Endothelial cell of umbilical vein (primary cell): ENCODE data around the gene SPRR2A. TPM values are rescaled to one million over a fixed set of nuclear protein-coding genes. Genes with fewer than 3 reads are reported as not detected.

ENCODE experiments used
- BruUV-seq: library from RNA; stranded (reverse); fragments of 400-500 nt; replicated peaks from 2 replicates; lab custom pipeline; 2021; lab: Mats Ljungman, UMichigan
- CTCF ChIA-PET: fragments of 300-600, 350-600 bp; sonication (Branson Sonifier 250); formaldehyde crosslinking; loops from one replicate; lab custom pipeline; 2021; ENCODE audit warnings: antibody characterized with exemption, inconsistent platforms; lab: Charles Lee
- POLR2A ChIA-PET: fragments of 300-600, 350-600 bp; sonication (Branson Sonifier 250); formaldehyde crosslinking; loops from one replicate; lab custom pipeline; 2021; ENCODE audit warnings: antibody characterized with exemption, inconsistent platforms; lab: Charles Lee
- DNase-seq: peaks from one replicate; pipeline ENCODE4 v3.0.0-alpha.2; 2011; ENCODE audit warnings: low read depth, low spot score
- FAIRE-seq: peaks from 2 replicates; lab custom pipeline; 2011; peaks lifted over from hg19 to GRCh38; lab: Jason Lieb, UNC
- H2AFZ ChIP-seq: 2 replicates; pipeline ENCODE4 v1.6.0; 2012; ENCODE audit warnings: low read depth, low read length, control low read depth, inconsistent platforms
- H3K27ac ChIP-seq: 2 replicates; pipeline ENCODE4 v1.5.1; 2011; ENCODE audit warnings: low read depth, mild to moderate bottlenecking, control low read depth, low read length, moderate library complexity; ENCODE audit not compliant: insufficient read depth
- H3K27me3 ChIP-seq, 2 experiments: 2 replicates each; pipeline versions ENCODE4 v1.6.0 to v1.6.1; 2011; ENCODE audit warnings: low read length in 2 of 2, mixed read lengths in 1 of 2; ENCODE audit not compliant: control insufficient read depth in 2 of 2, insufficient read depth in 2 of 2
- H3K36me3 ChIP-seq, 2 experiments: 2 replicates in 1 of 2; 3 replicates in 1 of 2; pipeline ENCODE4 v1.5.1; 2011; ENCODE audit warnings: low read length in 2 of 2, mild to moderate bottlenecking in 1 of 2, moderate library complexity in 1 of 2; ENCODE audit not compliant: control insufficient read depth in 2 of 2, insufficient read depth in 2 of 2; ENCODE audit errors: extremely low read depth in 1 of 2
- H3K4me1 ChIP-seq: 3 replicates; pipeline ENCODE4 v1.5.1; 2011; ENCODE audit warnings: mild to moderate bottlenecking, low read length; ENCODE audit not compliant: control insufficient read depth, insufficient read depth; ENCODE audit errors: extremely low read depth
- H3K4me2 ChIP-seq: 2 replicates; pipeline ENCODE4 v1.6.1; 2011; ENCODE audit warnings: low read length, control low read depth, mixed read lengths; ENCODE audit not compliant: insufficient read depth
- H3K4me3 ChIP-seq, 3 experiments: fragments of 200-600 bp in 1 of 3; sonication (generic), shearing (Covaris generic) in 1 of 3; replicated peaks in 1 of 3; 2 replicates each; pipeline ENCODE4 v1.5.1; 2011 to 2016; ENCODE audit warnings: control low read depth in 3 of 3, low read length in 3 of 3, mild to moderate bottlenecking in 2 of 3, inconsistent platforms in 1 of 3, low read depth in 1 of 3, moderate library complexity in 1 of 3; ENCODE audit not compliant: insufficient read depth in 1 of 3
- H3K79me2 ChIP-seq: 2 replicates; pipeline ENCODE4 v1.6.0; 2012; ENCODE audit warnings: low read length, inconsistent platforms; ENCODE audit not compliant: control insufficient read depth, insufficient read depth
- H3K9ac ChIP-seq: replicated peaks from 2 replicates; pipeline ENCODE3; 2011; ENCODE audit warnings: low read length, control low read depth; ENCODE audit not compliant: insufficient read depth; ENCODE audit errors: extremely low read depth
- H3K9me1 ChIP-seq: replicated peaks from 3 replicates; pipeline ENCODE4 v1.6.0; 2011; ENCODE audit warnings: mild to moderate bottlenecking, low read length; ENCODE audit not compliant: control insufficient read depth, insufficient read depth; ENCODE audit errors: extremely low read depth
- H3K9me3 ChIP-seq: replicated peaks from 2 replicates; pipeline ENCODE4 v1.5.1; 2012; ENCODE audit warnings: low read length, inconsistent platforms; ENCODE audit not compliant: control insufficient read depth, insufficient read depth
- H4K20me1 ChIP-seq: replicated peaks from 2 replicates; pipeline ENCODE3; 2011; ENCODE audit warnings: mild to moderate bottlenecking, low read length; ENCODE audit not compliant: control insufficient read depth, insufficient read depth; ENCODE audit errors: extremely low read depth
- CTCF ChIP-seq, 2 donors: IDR thresholded peaks; 1 replicate in 1 of 2; 2 replicates in 1 of 2; pipeline ENCODE4 v1.5.1; 2011; ENCODE audit warnings: low read length in 2 of 2, mild to moderate bottlenecking in 2 of 2, moderate library complexity in 2 of 2, control low read depth in 1 of 2, inconsistent platforms in 1 of 2, low read depth in 1 of 2; ENCODE audit not compliant: insufficient read depth in 1 of 2; ENCODE audit errors: extremely low read depth in 1 of 2
- EZH2 ChIP-seq: IDR thresholded peaks from 2 replicates; pipeline ENCODE4 v1.6.1; 2012; ENCODE audit warnings: borderline replicate concordance, low read depth, mild to moderate bottlenecking, moderate library complexity, low read length, inconsistent platforms; ENCODE audit not compliant: severe bottlenecking
- FOS ChIP-seq: IDR thresholded peaks from 2 replicates; pipeline ENCODE4 v1.6.1; 2011; ENCODE audit warnings: mild to moderate bottlenecking, low read length, moderate library complexity, borderline replicate concordance; ENCODE audit not compliant: insufficient read depth
- GATA2 ChIP-seq: IDR thresholded peaks from 2 replicates; pipeline ENCODE4 v1.7.0; 2011; ENCODE audit warnings: low read depth, mild to moderate bottlenecking, moderate library complexity, mixed read lengths, low read length; ENCODE audit not compliant: insufficient read length, insufficient read depth
- JUN ChIP-seq: IDR thresholded peaks from 2 replicates; pipeline ENCODE4 v1.6.1; 2011; ENCODE audit warnings: borderline replicate concordance, low read depth; ENCODE audit not compliant: insufficient read length, insufficient read depth
- MYC ChIP-seq: IDR thresholded peaks from one replicate; pipeline ENCODE4 v1.6.1; 2011; ENCODE audit warnings: mild to moderate bottlenecking, low read depth, low read length
- POLR2A ChIP-seq: IDR thresholded peaks from 2 replicates; pipeline ENCODE4 v1.6.1; 2012; ENCODE audit warnings: low read depth, mild to moderate bottlenecking, control low read depth, low read length
- POLR2AphosphoS5 ChIP-seq: IDR thresholded peaks from 2 replicates; pipeline ENCODE4 v1.6.1; 2012; ENCODE audit warnings: low read depth, mild to moderate bottlenecking, control low read depth, low read length, moderate library complexity; ENCODE audit not compliant: insufficient read depth
- dilution Hi-C: fragments of 300-500 bp; cut with MboI; formaldehyde crosslinking; loops from one replicate; pipeline ENCODE4 v1.15.0; 2019; ENCODE audit warnings: low sequenced_read_pairs; ENCODE audit not compliant: extremely low pct_ligation_motif_present
- intact Hi-C: fragments of 100-400 bp; cut with micrococcal nuclease; formaldehyde crosslinking; loops from one replicate; pipeline ENCODE4 v1.10.0; 2022
- polyA plus RNA-seq, 4 experiments: library from polyadenylated mRNA; depleted of rRNA in 3 of 4; stranded (reverse) in 3 of 4; unstranded in 1 of 4; fragments of >200 nt; gene quantifications; 2 replicates each; pipeline versions ENCODE4 v1.2.1 to v1.2.3, GENCODE V29; 2011 to 2012; ENCODE audit warnings: missing spikeins in 1 of 4
- total RNA-seq: library from RNA; stranded (reverse); gene quantifications from 2 replicates; pipeline ENCODE4 v1.2.3, GENCODE V29; 2021
- TF ChIP-seq, protein P1 (sequence below): IDR thresholded peaks from 2 replicates; pipeline ENCODE4 v1.6.1; 2011; ENCODE audit not compliant: insufficient read depth, insufficient read length

The SPRR2A gene
- total and polyA plus RNA-seq, 2 donors (not counting 3 experiments of a cell fraction or from before 2014, with no cell fraction given): not detected

DNA sequence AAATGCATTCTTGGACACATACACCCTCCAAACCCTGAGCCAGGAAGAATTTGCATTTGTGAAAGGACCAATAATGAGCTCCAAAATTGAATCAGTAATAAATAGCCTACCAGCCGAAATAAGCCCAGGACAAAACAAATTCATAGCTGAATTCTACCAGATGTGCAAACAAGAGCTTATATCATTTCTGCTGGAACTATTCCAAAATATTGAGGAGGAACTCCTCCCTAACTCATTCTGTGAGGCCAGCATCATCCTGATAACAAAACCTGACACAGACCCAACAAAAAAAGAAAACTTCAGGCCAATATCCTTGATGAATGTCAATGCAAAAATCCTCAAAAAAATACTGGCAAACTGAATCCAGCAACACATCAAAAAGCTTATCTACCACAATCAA lies 30.3 kb upstream of the SPRR2A start:
- Histone ChIP-seq H3K4me1 (no peaks in the 10 kb centered on the region), H4K20me1 (no peaks in the 10 kb centered on the region), H3K4me2 (no peak overlapping the region), H3K27me3 (no peaks in the 10 kb centered on the region), H3K79me2 (no peaks in the 10 kb centered on the region), H3K9ac (no peak overlapping the region), H2AFZ (no peak overlapping the region), H3K9me3 (no peaks in the 10 kb centered on the region), H3K9me1 (no peaks in the 10 kb centered on the region), H3K27ac (no peak overlapping the region), H3K36me3 (no peaks in the 10 kb centered on the region), H3K4me3 (no peak overlapping the region)
- DNase-seq (no peak), FAIRE-seq (no peak)
- BruUV-seq: no TSS peak
- intact Hi-C loops (no loop called here), dilution Hi-C loops (no loop called here)
- ChIA-PET POLR2A (no interaction called here), CTCF (interaction anchor here (0.8 kb wide), 1 partner anchor 23 kb away, joined by 3 read pairs; no protein-coding TSS in a partner anchor)
- TF ChIP-seq JUN: no peak
- no peak for TF ChIP-seq EZH2
- no peak for TF ChIP-seq CTCF (IDR thresholded peaks at IDR 0.05; ENCODE audit: extremely low read depth in 1 of 2, insufficient read depth in 1 of 2, low read depth in 1 of 2, low read length in 2 of 2)
- no peak for TF ChIP-seq FOS
- TF ChIP-seq GATA2: no peak
- TF ChIP-seq, protein P1, sequence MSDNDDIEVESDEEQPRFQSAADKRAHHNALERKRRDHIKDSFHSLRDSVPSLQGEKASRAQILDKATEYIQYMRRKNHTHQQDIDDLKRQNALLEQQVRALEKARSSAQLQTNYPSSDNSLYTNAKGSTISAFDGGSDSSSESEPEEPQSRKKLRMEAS: no peak
- no peak for TF ChIP-seq POLR2A
- no peak for TF ChIP-seq POLR2AphosphoS5
- TF ChIP-seq MYC: no peak
